Tibial nerve (tissue), 3 donors: Measurements from ENCODE around the gene ZNF407.

Experiments
- POLR2A ChIP-seq, 2 donors: fragments of 450-650 bp; IDR thresholded peaks; one replicate each; pipeline ENCODE4 v1.6.1; 2017; ENCODE audit warnings: antibody characterized with exemption in 2 of 2, mild to moderate bottlenecking in 2 of 2, moderate library complexity in 2 of 2
- TF ChIP-seq, protein P1 (sequence below), 5 experiments: fragments of 200-600 bp in 3 of 5; fragments of 450-650 bp in 2 of 5; sonication (generic) in 3 of 5; IDR thresholded peaks; one replicate each; pipeline ENCODE4 v1.5.1; 2016 to 2019; ENCODE audit warnings: antibody characterized with exemption in 5 of 5, mild to moderate bottlenecking in 3 of 5, moderate library complexity in 2 of 5

DNA sequence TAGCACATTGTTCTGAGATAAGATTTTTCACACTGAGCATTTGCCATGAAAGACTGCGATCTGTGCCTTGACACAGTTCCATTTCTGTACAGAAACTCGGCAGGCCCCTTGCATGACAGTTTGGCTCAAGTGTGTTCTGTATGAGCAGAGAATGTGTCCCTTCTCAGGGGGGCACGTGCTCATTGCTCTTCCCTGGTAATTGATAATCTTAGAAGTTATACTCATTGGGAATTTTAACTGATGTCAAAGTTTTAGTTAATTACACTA, 440.0 kb downstream of the ZNF407 start:
- no peak for TF ChIP-seq POLR2A (IDR thresholded peaks at IDR 0.05)
- TF ChIP-seq, protein P1, sequence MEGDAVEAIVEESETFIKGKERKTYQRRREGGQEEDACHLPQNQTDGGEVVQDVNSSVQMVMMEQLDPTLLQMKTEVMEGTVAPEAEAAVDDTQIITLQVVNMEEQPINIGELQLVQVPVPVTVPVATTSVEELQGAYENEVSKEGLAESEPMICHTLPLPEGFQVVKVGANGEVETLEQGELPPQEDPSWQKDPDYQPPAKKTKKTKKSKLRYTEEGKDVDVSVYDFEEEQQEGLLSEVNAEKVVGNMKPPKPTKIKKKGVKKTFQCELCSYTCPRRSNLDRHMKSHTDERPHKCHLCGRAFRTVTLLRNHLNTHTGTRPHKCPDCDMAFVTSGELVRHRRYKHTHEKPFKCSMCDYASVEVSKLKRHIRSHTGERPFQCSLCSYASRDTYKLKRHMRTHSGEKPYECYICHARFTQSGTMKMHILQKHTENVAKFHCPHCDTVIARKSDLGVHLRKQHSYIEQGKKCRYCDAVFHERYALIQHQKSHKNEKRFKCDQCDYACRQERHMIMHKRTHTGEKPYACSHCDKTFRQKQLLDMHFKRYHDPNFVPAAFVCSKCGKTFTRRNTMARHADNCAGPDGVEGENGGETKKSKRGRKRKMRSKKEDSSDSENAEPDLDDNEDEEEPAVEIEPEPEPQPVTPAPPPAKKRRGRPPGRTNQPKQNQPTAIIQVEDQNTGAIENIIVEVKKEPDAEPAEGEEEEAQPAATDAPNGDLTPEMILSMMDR (IDR thresholded peaks at IDR 0.05): no peak
